Smooth muscle cell (in vitro differentiated cells): Measurements from ENCODE around the gene POGZ. TPM values are rescaled to one million over a fixed set of nuclear protein-coding genes. Genes with fewer than 3 reads are reported as not detected.

Experiments used
- DNase-seq: peaks from one replicate; lab custom pipeline; 2025; ENCODE audit not compliant: unreplicated experiment; lab: John Stamatoyannopoulos, UW
- H2AFZ ChIP-seq: fragments of 200-600 bp; sonication (generic); 2 replicates; pipeline ENCODE4 v1.6.0; 2016; ENCODE audit warnings: antibody characterized with exemption, low read depth, mild to moderate bottlenecking
- H3F3A ChIP-seq: fragments of 200-600 bp; sonication (generic); 2 replicates; pipeline ENCODE4 v1.6.0; 2017; ENCODE audit warnings: antibody characterized with exemption, low read depth
- H3K27ac ChIP-seq: fragments of 200-600 bp; sonication (generic); 2 replicates; pipeline ENCODE4 v1.5.1; 2016; ENCODE audit warnings: low read depth, mild to moderate bottlenecking
- H3K27me3 ChIP-seq: fragments of 200-600 bp; sonication (generic); 2 replicates; pipeline ENCODE4 v1.6.1; 2016; ENCODE audit warnings: low read depth, mild to moderate bottlenecking
- H3K36me3 ChIP-seq: fragments of 200-600 bp; sonication (generic); 2 replicates; pipeline ENCODE4 v1.5.1; 2016; ENCODE audit warnings: low read depth
- H3K4me1 ChIP-seq: fragments of 200-600 bp; sonication (generic); 2 replicates; pipeline ENCODE4 v1.5.1; 2016; ENCODE audit warnings: low read depth
- H3K4me2 ChIP-seq: fragments of 200-600 bp; sonication (generic); 2 replicates; pipeline ENCODE4 v1.6.0; 2016; ENCODE audit warnings: mild to moderate bottlenecking
- H3K4me3 ChIP-seq: fragments of 200-600 bp; sonication (generic); 2 replicates; pipeline ENCODE4 v1.5.1; 2016; ENCODE audit warnings: mild to moderate bottlenecking
- H3K79me2 ChIP-seq: fragments of 200-600 bp; sonication (generic); 2 replicates; pipeline ENCODE4 v1.6.0; 2016; ENCODE audit warnings: low read depth, mild to moderate bottlenecking
- H3K9ac ChIP-seq: fragments of 200-600 bp; sonication (generic); 2 replicates; pipeline ENCODE4 v1.6.0; 2016; ENCODE audit warnings: low read depth
- H3K9me3 ChIP-seq: fragments of 200-600 bp; sonication (generic); replicated peaks from 2 replicates; pipeline ENCODE4 v1.5.1; 2016; ENCODE audit warnings: low read depth
- H4K20me1 ChIP-seq: fragments of 200-600 bp; sonication (generic); 2 replicates; pipeline ENCODE4 v1.6.0; 2016; ENCODE audit warnings: low read depth
- WGBS: methylation state at CpG from one replicate; pipeline ENCODE4 v1.1.7; 2016; ENCODE audit warnings: low lambda C conversion rate; 5-methylcytosine and 5-hydroxymethylcytosine counted together
- polyA plus RNA-seq: library from polyadenylated mRNA; unstranded; fragments of >200 nt; fragmentation: Nextera tagmentation; extraction: Ambion mirVana; gene quantifications from 2 replicates; pipeline ENCODE4 v1.2.1, GENCODE V29; 2016
- total RNA-seq: library from RNA; depleted of rRNA; stranded (reverse); fragments of >200 nt; gene quantifications from 2 replicates; pipeline ENCODE4 v1.2.3, GENCODE V29; 2014
- TF ChIP-seq, protein P1 (sequence below): fragments of 200-600 bp; sonication (generic); IDR thresholded peaks from 2 replicates; pipeline ENCODE4 v1.5.1; 2017; ENCODE audit warnings: borderline replicate concordance, mild to moderate bottlenecking, antibody characterized with exemption; ENCODE audit not compliant: insufficient read depth, poor library complexity, severe bottlenecking

POGZ gene
- total RNA-seq (40.9 and 47.0 TPM in 2 replicates), polyA plus RNA-seq (20.5 and 24.8 TPM in 2 replicates)

GRCh38 chr1:151459331-151460046, at the start of gene POGZ:
Gene POGZ (minus strand): TSS chr1:151459494. CDS start chr1:151442204, 17,290 bp downstream.
- H3K9ac ChIP-seq, result peak within 1 kb of the TSS; percentile 97
- peaks cover 38% of the 10 kb centered on the region for H3K79me2 ChIP-seq
- peak within 1 kb of the TSS; percentile 88 for H3K4me2 ChIP-seq
- peak; percentile 71 for DNase-seq
- peak within 1 kb of the TSS; percentile 84 for H3K4me3 ChIP-seq
- peak within 1 kb of the TSS; percentile 97 for H3K27ac ChIP-seq
- WGBS, result 19% methylated on average over 20 of the region's 30 CpGs
- H3K27me3 ChIP-seq, result peaks cover 7% of the 10 kb centered on the region
- no peaks in the 10 kb centered on the region for H3K9me3 ChIP-seq
- peaks cover 38% of the 10 kb centered on the region for H4K20me1 ChIP-seq
- TF ChIP-seq, protein P1, sequence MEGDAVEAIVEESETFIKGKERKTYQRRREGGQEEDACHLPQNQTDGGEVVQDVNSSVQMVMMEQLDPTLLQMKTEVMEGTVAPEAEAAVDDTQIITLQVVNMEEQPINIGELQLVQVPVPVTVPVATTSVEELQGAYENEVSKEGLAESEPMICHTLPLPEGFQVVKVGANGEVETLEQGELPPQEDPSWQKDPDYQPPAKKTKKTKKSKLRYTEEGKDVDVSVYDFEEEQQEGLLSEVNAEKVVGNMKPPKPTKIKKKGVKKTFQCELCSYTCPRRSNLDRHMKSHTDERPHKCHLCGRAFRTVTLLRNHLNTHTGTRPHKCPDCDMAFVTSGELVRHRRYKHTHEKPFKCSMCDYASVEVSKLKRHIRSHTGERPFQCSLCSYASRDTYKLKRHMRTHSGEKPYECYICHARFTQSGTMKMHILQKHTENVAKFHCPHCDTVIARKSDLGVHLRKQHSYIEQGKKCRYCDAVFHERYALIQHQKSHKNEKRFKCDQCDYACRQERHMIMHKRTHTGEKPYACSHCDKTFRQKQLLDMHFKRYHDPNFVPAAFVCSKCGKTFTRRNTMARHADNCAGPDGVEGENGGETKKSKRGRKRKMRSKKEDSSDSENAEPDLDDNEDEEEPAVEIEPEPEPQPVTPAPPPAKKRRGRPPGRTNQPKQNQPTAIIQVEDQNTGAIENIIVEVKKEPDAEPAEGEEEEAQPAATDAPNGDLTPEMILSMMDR, result no peak
- H3F3A ChIP-seq, result peaks cover 5% of the 10 kb centered on the region
- H3K36me3 ChIP-seq, result no peaks in the 10 kb centered on the region
- no peaks in the 10 kb centered on the region for H3K4me1 ChIP-seq
- peak within 1 kb of the TSS; percentile 83 for H2AFZ ChIP-seq

DNA sequence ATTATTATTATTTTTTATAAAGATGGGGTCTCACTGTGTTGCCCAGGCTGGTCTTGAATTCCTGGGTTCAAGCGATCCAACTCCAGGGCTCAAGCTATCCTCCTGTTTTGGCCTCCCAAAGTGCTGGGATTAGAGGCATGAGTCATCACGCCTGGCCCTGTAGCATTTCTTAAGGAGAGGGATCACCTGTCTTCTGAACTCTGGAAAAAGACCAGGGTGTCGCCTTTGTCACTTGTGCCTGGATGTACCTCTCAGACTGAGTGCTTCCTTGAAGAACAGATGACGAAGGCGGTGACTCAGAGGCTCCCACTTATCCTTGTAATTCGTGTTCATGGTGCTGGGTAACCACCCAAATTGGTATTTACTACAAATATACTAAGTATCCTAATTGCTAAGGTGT, 49.5 kb upstream of the POGZ start:
- TF ChIP-seq, protein P1, result no peak

DNA sequence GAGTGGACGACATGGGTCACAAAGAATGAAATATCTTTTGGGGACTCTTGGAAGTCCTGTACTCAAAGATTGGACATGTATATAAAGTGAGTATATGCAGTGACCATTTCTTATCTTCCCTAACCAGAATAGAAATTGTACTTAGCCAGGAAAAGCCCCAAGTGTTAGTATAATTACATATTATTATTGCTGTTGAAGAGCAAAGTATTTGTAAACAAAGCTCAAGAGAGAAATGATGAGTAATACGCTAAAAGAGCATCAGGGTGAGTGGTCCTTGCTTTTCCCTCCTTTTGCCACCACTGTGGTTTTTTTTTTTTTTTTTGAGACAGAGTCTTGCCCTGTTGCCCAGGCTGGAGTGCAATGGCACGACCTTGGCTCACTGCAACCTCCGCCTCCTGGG, 45.5 kb upstream of the POGZ start:
- Histone ChIP-seq H3K4me1 (no peaks in the 10 kb centered on the region), H3K27me3 (no peaks in the 10 kb centered on the region)
- no peak for DNase-seq

More for the DNA sequence above, 49.5 kb upstream of the POGZ start:
- H4K20me1 ChIP-seq, result no peaks in the 10 kb centered on the region
- H3K79me2 ChIP-seq, result no peaks in the 10 kb centered on the region
- H2AFZ ChIP-seq, result no peak overlapping the region
- H3K4me1 ChIP-seq, result peaks cover 27% of the 10 kb centered on the region
- no peak overlapping the region for H3K4me2 ChIP-seq
- WGBS, result 61% methylated on average over 6 of the region's 6 CpGs
- H3K9me3 ChIP-seq, result no peaks in the 10 kb centered on the region
- DNase-seq, result no peak
- H3K27me3 ChIP-seq, result peaks cover 5% of the 10 kb centered on the region
- H3K9ac ChIP-seq, result no peak overlapping the region
- H3K4me3 ChIP-seq, result no peak overlapping the region
- no peak overlapping the region for H3K27ac ChIP-seq
- H3F3A ChIP-seq, result peaks cover 4% of the 10 kb centered on the region
- no peaks in the 10 kb centered on the region for H3K36me3 ChIP-seq

More for the DNA sequence above, 45.5 kb upstream of the POGZ start:
- TF ChIP-seq, protein P1, result no peak
- H3K27ac ChIP-seq, result no peak overlapping the region
- H2AFZ ChIP-seq, result no peak overlapping the region
- no peaks in the 10 kb centered on the region for H3K79me2 ChIP-seq
- H4K20me1 ChIP-seq, result no peaks in the 10 kb centered on the region
- H3F3A ChIP-seq, result no peaks in the 10 kb centered on the region
- H3K9me3 ChIP-seq, result no peaks in the 10 kb centered on the region
- no peak overlapping the region for H3K9ac ChIP-seq
- WGBS, result 85% methylated on average over 4 of the region's 4 CpGs
- H3K4me2 ChIP-seq, result no peak overlapping the region
- H3K4me3 ChIP-seq, result no peak overlapping the region
- H3K36me3 ChIP-seq, result no peaks in the 10 kb centered on the region
